ENCODE data around the gene KRT26.
A peak's percentile ranks its signal among the peaks of the same experiment; 100 is the strongest.

The KRT26 gene, protein sequence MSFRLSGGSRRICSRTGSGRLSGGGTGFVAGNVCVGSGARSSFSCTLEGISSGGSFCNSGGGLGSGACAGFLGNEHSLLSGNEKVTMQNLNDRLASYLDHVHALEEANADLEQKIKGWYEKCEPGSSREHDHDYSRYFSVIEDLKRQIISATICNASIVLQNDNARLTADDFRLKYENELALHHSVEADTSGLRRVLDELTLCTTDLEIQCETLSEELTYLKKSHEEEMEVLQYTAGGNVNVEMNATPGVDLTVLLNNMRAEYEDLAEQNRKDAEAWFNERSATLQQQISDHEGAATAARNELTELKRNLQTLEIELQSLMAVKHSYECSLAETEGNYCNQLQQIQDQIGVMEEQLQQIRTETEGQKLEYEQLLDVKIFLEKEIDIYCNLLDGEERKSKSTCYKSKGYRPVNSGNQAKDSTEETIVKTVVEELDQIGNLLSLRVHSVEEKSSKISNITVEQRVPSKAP

GRCh38 chr17:40772101-40772500, at the start of gene KRT26:
Gene KRT26, minus strand, starts transcription at chr17:40772201. Its CDS starts 88 bp downstream, at chr17:40772113.
- Mint-ChIP-seq H3K27me3 (ENCODE audit: low read depth) (peaks cover 17% of the 10 kb centered on the region), H3K36me3 (ENCODE audit: low read depth) (no peaks in the 10 kb centered on the region), H3K9me3 (no peaks in the 10 kb centered on the region), H3K4me3 (no peak within 1 kb of the TSS), H3K27ac (no peak within 1 kb of the TSS), H3K4me1 (peaks cover 8% of the 10 kb centered on the region)
- TF ChIP-seq, protein P1, sequence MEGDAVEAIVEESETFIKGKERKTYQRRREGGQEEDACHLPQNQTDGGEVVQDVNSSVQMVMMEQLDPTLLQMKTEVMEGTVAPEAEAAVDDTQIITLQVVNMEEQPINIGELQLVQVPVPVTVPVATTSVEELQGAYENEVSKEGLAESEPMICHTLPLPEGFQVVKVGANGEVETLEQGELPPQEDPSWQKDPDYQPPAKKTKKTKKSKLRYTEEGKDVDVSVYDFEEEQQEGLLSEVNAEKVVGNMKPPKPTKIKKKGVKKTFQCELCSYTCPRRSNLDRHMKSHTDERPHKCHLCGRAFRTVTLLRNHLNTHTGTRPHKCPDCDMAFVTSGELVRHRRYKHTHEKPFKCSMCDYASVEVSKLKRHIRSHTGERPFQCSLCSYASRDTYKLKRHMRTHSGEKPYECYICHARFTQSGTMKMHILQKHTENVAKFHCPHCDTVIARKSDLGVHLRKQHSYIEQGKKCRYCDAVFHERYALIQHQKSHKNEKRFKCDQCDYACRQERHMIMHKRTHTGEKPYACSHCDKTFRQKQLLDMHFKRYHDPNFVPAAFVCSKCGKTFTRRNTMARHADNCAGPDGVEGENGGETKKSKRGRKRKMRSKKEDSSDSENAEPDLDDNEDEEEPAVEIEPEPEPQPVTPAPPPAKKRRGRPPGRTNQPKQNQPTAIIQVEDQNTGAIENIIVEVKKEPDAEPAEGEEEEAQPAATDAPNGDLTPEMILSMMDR (IDR thresholded peaks at IDR 0.05; ENCODE audit: unreplicated experiment in 3 of 3): no peak

GRCh38 chr17:40821536-40821935, 49.5 kb upstream of the KRT26 start:
- TF ChIP-seq, protein P1 (IDR thresholded peaks at IDR 0.05; ENCODE audit: unreplicated experiment in 3 of 3): no peak
- H3K27me3 Mint-ChIP-seq (ENCODE audit: low read depth): peaks cover 7% of the 10 kb centered on the region
- H3K4me3 Mint-ChIP-seq: no peak overlapping the region
- H3K36me3 Mint-ChIP-seq (ENCODE audit: low read depth): peaks cover 32% of the 10 kb centered on the region
- peaks cover 28% of the 10 kb centered on the region for H3K4me1 Mint-ChIP-seq
- no peak overlapping the region for H3K27ac Mint-ChIP-seq
- H3K9me3 Mint-ChIP-seq: no peaks in the 10 kb centered on the region

- TF ChIP-seq, protein P1 (IDR thresholded peaks at IDR 0.05; ENCODE audit: unreplicated experiment in 3 of 3): no peak
- Mint-ChIP-seq H3K4me1 (peaks cover 28% of the 10 kb centered on the region), H3K27me3 (ENCODE audit: low read depth) (peaks cover 7% of the 10 kb centered on the region), H3K9me3 (no peaks in the 10 kb centered on the region), H3K27ac (peak overlapping the region; percentile 96 to 98 (median 97)), H3K36me3 (ENCODE audit: low read depth) (peaks cover 37% of the 10 kb centered on the region), H3K4me3 (peak overlapping the region; percentile 88 to 93 (median 91))
These were observed 48.3 kb upstream of the KRT26 start for GRCh38 chr17:40820228-40820838.

- TF ChIP-seq, protein P1 (IDR thresholded peaks at IDR 0.05; ENCODE audit: unreplicated experiment in 3 of 3): no peak
- Mint-ChIP-seq H3K27ac (peak overlapping the region; percentile 96 to 98 (median 97)), H3K36me3 (ENCODE audit: low read depth) (peaks cover 38% of the 10 kb centered on the region), H3K27me3 (ENCODE audit: low read depth) (peaks cover 7% of the 10 kb centered on the region), H3K4me3 (peak overlapping the region; percentile 88 to 93 (median 91)), H3K4me1 (peaks cover 28% of the 10 kb centered on the region), H3K9me3 (no peaks in the 10 kb centered on the region)
These were observed 47.6 kb upstream of the KRT26 start for GRCh38 chr17:40819528-40820125.

GRCh38 chr17:40818733-40819527, 46.9 kb upstream of the KRT26 start:
- H3K9me3 Mint-ChIP-seq: no peaks in the 10 kb centered on the region
- H3K27ac Mint-ChIP-seq: peak overlapping the region; percentile 96 to 98 (median 97)
- TF ChIP-seq, protein P1 (IDR thresholded peaks at IDR 0.05; ENCODE audit: unreplicated experiment in 3 of 3): no peak
- H3K36me3 Mint-ChIP-seq (ENCODE audit: low read depth): peaks cover 39% of the 10 kb centered on the region
- peaks cover 13% of the 10 kb centered on the region for H3K27me3 Mint-ChIP-seq (ENCODE audit: low read depth)
- peaks cover 28% of the 10 kb centered on the region for H3K4me1 Mint-ChIP-seq
- H3K4me3 Mint-ChIP-seq: peak overlapping the region; percentile 91 to 98 (median 93)
